ENCODE measurements around the gene ZBTB7C. TPM values are rescaled to one million over a fixed set of nuclear protein-coding genes. Genes with fewer than 3 reads are reported as not detected.

The ZBTB7C gene
- total RNA-seq, 4 donors from 2014 or later = 38.2 to 92.3 (median 52.4) TPM

DNA sequence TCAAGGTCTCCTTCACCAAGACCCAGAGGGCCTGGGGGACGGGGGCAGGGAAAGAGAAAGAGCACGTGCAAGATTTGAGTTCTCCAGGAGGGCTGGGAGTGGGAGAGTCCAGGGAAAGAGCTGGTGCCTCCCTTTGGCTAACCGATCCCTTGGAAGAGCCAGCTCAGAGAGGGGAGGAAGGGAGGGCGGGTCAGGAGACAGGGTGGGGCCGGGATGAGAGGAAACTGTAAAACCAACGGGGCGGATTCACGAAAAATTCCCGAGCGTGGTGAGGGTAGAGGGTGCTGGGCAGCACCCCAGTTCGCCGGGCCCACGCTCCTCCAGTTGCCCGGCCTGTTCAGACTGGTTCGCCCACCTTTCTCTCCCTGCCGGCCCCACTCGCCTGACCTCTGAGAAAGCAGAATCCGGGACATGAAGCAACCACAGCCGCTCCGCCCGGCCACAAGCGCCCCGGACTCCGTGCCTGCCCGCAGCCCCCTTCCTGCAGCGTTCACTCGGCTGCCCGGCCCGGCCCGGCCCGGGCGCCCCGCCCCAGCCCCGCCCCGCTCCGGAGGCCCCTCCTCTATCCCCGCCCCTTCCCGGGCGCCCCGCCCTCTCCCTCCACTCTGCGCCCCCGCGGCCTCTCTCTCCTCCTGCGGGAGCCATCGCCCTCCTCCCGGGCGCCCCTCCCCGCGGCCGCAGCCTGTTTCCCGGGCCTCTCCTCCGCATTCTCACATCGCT, 247.8 kb downstream of the ZBTB7C start:
- no peaks in the 10 kb centered on the region for H3K36me3 ChIP-seq
- peak overlapping the region; percentile 49 to 73 (median 64) for H3K4me3 ChIP-seq
- intact Hi-C loops (cut with DNase I) = no loop called here
- no peaks in the 10 kb centered on the region for H3K27me3 ChIP-seq
- WGBS, 2 donors = 4 to 6% methylated on average over 6 to 31 of the region's 53 CpGs
- H3K9me3 ChIP-seq = no peaks in the 10 kb centered on the region
- peaks cover 13 to 91% (median 47%) of the 10 kb centered on the region in 3 donors for H3K4me1 ChIP-seq
- H3K27ac ChIP-seq = peak overlapping the region; percentile 90 to 97 (median 92)
- TF ChIP-seq POLR2A (IDR thresholded peaks at IDR 0.05) = peak in 2 of 4 donors; percentile 64 to 66
- TF ChIP-seq CTCF (IDR thresholded peaks at IDR 0.05) = no peak
- no peak for DNase-seq

DNA sequence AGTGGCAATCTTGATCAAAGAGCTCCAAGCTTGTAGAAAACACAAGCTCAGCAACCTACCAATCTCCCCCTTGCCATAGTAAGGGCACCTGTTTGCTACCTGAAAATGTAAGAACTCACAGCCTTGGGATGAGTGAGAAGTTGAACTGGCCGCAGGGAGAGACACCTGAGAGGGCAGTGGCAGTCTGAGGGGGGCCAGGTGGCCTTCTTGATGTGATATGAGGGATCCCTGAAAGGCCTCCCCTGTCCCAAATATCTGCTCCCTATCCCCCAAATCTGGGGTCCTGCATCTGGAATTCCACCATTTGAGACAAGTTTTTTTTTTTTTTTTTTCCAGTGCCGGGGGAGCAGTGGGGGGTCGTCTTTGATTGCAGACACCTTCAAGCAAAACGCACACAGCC, 248.6 kb downstream of the ZBTB7C start:
- Histone ChIP-seq H3K27ac (peak overlapping the region; percentile 90 to 97 (median 92)), H3K4me1 (peaks cover 13 to 94% (median 49%) of the 10 kb centered on the region in 3 donors), H3K9me3 (no peaks in the 10 kb centered on the region), H3K36me3 (no peaks in the 10 kb centered on the region), H3K4me3 (peak overlapping the region; percentile 49 to 73 (median 64)), H3K27me3 (no peaks in the 10 kb centered on the region)
- DNase-seq = no peak
- TF ChIP-seq CTCF (IDR thresholded peaks at IDR 0.05) (no peak), POLR2A (IDR thresholded peaks at IDR 0.05) (no peak)
- WGBS, 2 donors = 43 to 89% methylated on average over 1 to 3 of the region's 4 CpGs
- intact Hi-C loops (cut with DNase I) = no loop called here

- 41 to 44% methylated on average over 2 to 4 of the region's 7 CpGs for WGBS, 2 donors
- intact Hi-C loops (cut with DNase I) = no loop called here
- no peak for DNase-seq
- Histone ChIP-seq H3K9me3 (no peaks in the 10 kb centered on the region), H3K36me3 (no peaks in the 10 kb centered on the region), H3K27ac (peak overlapping the region; percentile 90 to 97 (median 92)), H3K4me3 (peak overlapping the region in 1 of 4 donors; percentile 73), H3K27me3 (no peaks in the 10 kb centered on the region), H3K4me1 (peaks cover 13 to 94% (median 50%) of the 10 kb centered on the region in 3 donors)
- no peak for TF ChIP-seq POLR2A (IDR thresholded peaks at IDR 0.05)
- TF ChIP-seq CTCF (IDR thresholded peaks at IDR 0.05) = no peak
Observed at GRCh38 chr18:48159816-48160215, 249.4 kb downstream of the ZBTB7C start.

- Histone ChIP-seq H3K36me3 (no peaks in the 10 kb centered on the region), H3K4me1 (peaks cover 13 to 98% (median 59%) of the 10 kb centered on the region in 3 donors), H3K27ac (peak overlapping the region; percentile 12 to 95 (median 44)), H3K27me3 (no peaks in the 10 kb centered on the region), H3K4me3 (no peak overlapping the region), H3K9me3 (no peaks in the 10 kb centered on the region)
- DNase-seq = no peak
- TF ChIP-seq POLR2A (IDR thresholded peaks at IDR 0.05) = no peak
- 71 to 87% methylated on average over 2 to 5 of the region's 5 CpGs for WGBS, 2 donors
- intact Hi-C loops (cut with DNase I) = no loop called here
Observed at GRCh38 chr18:48158721-48159120, 250.5 kb downstream of the ZBTB7C start.

- H3K4me3 ChIP-seq = no peak overlapping the region
- H3K9me3 ChIP-seq = no peaks in the 10 kb centered on the region
- DNase-seq = no peak
- TF ChIP-seq CTCF (IDR thresholded peaks at IDR 0.05) (peak in 3 of 6 experiments; percentile 9 to 48 (median 47)), POLR2A (IDR thresholded peaks at IDR 0.05) (no peak)
- H3K36me3 ChIP-seq = no peaks in the 10 kb centered on the region
- H3K4me1 ChIP-seq = peaks cover 13 to 98% (median 66%) of the 10 kb centered on the region in 3 donors
- WGBS, 2 donors = 27% methylated on average over 2 of the region's 4 CpGs; no CpG with 5 or more reads in 1 of the 2 donors
- H3K27me3 ChIP-seq = no peaks in the 10 kb centered on the region
- intact Hi-C loops (cut with DNase I) = no loop called here
- H3K27ac ChIP-seq = peak overlapping the region; percentile 12 to 95 (median 44)
Observed at GRCh38 chr18:48157956-48158355, 251.2 kb downstream of the ZBTB7C start.

Measured in esophagus squamous epithelium (tissue), 5 donors.